ENCODE results near the gene RBFOX2.
"Not testable (repeated sequence)": the region's sequence is repeated elsewhere in the genome, so short reads cannot be mapped to it uniquely, and the experiment has no call there.

The RBFOX2 gene

DNA sequence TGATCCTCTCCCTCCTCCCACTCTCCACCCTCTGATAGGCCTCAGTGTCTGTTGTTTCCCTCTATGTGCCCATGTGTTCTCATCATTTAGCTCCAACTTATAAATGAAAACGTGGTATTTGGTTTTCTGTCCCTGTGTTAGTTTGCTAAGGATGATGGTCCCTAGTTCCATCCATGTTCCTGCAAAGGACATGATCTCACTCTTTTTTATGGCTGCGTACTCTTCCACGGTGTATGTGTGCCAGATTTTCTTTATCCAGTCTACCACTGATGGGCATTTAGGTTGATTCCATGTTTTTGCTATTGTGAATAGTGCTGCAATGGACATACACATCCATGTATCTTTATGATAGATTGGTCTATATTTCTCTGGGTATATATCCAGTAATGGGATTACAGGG is 15.9 kb upstream of the RBFOX2 start:
- not testable (repeated sequence) for DNase-seq (ENCODE audit: low read depth in 2 of 2)

DNA sequence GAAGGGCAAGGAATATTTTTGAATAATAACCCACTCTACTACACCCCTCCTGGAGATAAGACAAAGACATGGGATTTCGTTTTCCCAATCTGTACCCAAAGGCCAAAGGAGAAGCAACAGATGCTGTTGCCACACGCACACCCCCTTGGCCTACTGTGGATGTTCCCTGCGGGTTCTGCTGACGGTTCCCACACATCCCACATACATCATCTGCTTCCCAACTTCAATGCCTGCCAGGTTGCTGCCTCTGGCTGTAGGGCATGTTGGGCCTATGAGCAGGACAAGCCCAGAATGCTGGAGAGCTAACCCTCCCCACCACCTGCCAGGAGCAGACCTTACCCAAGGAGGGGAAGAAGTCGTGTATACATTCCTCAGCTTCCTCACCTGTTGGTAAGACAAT is 13.6 kb upstream of the RBFOX2 start:
- DNase-seq (ENCODE audit: low read depth in 2 of 2) = no peak

DNA sequence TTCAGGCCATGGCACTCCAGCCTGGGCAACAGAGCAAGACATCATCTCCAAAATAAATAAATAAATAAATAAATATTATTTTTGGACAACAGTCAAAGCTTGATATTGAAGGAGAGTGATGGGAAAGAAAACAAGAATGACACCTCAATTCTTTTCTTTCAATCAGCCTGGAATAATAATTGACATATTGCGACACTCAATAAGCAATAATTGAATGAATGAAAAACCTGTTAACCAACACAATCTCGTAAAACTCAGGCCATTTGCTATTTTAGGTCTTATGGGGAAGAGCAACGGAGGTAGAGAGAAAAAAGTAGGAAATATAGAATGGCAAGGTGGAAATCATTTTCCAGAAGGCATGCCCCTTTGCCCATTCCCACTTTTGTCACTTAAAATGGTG is 10.5 kb upstream of the RBFOX2 start:
- no peak for DNase-seq (ENCODE audit: low read depth in 2 of 2)

DNA sequence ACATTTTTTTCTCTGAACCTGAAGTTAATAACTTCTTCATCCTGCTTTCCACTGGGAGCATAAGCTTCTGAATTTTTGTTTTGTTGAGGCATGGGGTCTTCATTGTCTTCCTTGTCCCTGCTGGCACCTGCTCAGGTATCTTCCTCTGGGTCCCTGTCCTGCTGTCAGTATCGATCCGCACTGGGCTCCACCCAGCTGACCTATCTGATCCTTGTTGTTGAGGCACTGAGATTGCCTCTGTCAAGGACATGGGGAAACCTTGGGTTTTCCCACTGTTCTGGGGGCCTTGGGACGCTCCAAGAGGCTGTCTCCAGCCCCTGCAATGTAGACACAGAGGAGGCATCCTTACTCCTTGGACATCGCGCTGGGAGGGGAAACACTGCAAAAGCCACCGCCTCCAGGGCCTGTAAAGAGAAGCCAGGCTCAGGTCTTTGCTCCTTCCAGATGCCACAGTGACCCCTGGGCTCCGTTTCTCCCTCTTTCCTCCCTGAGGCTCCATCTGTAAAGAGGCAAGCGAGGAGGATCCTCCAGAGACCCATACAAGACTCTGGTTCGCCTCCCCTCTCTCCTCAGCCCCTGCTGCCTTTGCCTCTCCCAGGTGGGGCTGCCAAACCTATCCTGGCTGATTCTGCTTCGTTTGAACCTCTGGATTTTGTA is 8.6 kb upstream of the RBFOX2 start:
- DNase-seq (ENCODE audit: low read depth in 2 of 2) = no peak

DNA sequence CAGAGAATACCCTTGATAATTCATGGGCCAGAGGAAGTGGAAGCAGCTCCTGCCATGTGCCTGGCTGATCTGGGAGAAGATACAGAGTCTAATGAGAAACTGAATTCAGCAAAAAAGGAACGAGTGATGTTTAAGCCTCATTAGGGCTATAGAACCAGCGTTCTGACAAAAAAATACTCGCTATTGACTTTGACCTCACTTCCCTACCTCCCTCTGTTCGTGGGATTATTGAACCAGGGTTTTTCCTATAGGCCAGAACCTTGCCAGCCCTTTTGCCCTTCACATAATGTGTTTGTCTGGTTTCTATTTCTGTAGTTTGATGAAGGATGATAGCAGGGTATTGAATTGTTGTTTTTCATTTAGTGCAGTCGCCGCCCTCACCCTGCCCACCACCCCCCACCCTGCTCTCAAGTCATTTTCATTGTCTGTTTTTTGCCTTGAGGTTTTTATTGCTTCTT is 7.6 kb upstream of the RBFOX2 start:
- no peak for DNase-seq (ENCODE audit: low read depth in 2 of 2)

DNA sequence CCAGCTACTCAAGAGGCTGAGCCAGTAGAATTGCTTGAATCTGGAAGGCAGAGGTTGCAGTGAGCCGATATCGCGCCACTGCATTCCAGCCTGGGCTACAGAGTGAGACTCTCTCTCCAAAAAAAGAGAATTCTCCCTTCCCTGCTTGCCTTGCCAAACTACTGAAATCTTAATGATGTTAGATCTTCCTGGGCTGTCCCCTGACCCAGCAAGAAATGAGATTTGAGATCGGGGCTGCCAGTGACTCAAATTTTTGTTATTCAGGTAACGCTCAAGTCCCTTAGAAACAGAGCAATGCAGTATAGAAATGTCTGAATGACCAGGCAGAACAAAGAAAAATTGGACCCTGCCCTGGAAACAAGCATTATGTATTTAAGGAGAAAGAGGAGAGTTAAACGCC is 4.0 kb upstream of the RBFOX2 start:
- no peak for DNase-seq (ENCODE audit: low read depth in 2 of 2)

DNA sequence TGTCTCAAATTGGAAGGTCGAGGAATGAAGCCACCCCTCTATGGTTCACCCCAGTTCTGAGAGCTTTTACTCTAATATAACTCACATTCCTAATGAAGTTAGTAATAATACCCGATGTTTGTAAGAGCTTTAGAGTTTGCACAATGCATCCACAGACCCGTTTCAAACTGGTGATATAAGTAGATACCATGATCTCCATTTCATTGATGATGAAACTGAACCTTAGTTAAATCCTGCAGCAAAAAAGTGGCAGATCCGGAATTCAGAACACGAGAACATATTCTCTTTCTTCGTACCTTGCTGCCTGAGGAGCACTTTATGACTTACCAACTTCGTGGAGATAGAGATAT is 757 bp upstream of the RBFOX2 start:
- no peak for DNase-seq (ENCODE audit: low read depth in 2 of 2)

DNA sequence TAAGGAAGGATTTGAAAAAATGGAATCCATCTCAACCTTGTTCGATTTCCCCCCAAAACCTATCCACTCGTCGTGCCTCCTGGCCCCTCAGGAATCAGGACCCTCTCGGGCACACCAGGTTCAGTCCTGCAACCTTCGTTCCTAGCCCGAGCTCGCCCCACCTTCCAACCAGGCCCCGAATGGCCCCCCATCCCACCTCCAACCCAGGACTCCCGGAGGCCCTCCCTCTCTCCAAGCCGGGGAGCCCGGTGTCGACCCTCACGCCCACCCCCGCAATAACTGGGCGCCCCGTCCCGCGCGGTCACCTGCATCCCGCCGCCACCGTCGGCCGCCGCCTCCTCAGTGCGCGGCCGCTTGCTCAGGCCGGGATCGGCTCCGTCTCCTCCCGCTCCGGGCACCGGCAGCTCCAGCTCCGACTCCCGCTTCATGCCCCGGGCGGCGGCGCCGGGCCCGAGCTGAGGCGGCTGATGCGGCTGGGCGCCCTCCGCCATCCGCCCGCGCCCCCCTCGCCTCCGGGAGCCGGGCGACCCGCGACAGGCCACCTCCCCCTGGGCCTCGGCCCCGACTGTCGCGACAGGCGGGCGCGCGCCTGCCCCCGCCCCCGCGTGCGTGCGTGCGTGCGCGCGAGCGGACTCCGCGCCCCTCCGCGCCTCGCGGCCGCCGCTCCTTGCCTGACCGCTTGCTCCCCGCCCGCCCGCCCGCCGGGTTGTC is 534 bp downstream of the RBFOX2 start:
- no peak for DNase-seq (ENCODE audit: low read depth in 2 of 2)

DNA sequence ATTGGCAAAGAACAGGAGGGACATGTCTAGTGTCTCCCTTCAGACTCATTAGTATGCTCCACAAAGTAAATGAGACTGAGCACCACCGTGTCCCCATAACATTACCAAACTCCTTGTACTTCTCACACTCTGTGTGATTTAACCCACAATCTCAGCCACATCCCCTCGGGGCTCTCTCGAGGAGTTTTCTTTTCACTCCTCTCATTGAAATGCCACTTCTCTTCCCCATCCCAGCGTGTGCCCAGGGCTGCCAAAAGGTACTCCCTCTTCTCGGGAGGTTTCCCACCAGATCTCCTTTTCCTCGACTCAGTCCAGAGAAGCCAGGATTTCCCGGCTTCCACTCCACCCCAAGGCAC is 1.1 kb downstream of the RBFOX2 start:
- DNase-seq (ENCODE audit: low read depth in 2 of 2) = no peak

DNA sequence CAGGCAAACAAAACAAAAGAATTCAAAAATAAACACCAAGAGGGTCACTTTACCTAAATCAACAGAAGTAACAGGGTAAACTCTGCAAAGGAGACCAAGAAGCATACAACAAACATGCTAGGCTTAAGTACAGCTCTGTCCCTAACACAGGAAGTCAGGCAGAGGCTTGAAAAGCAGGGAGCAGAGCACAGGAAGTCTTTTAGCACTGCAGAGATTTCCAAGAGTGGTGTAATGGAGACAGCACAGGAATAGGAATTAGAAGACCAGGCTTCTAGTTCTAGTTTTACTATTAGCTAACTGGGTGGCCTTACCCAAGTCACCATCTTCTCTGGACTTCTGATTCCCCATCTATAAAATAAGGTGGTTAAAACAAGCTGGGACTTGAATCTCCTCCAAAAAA is 1.9 kb downstream of the RBFOX2 start:
- DNase-seq (ENCODE audit: low read depth in 2 of 2) = no peak

DNA sequence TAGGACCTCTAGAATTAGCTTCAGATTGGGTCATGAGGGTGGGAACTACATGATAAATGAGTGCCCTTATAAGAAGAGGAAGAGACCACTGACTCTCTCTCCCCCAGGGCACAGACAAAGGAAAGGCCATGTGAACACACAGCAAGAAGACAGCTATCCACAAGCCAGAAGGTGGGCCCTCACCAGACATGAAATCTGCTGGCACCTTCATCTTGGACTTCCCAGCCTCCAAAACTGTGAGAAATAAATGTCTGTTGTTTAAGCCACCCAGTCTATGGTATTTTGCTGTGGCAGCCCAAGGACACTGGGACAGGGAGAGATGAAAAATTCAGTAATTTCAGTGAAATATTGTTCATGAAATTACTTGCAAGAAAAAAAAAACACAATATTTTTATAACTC is 5.9 kb downstream of the RBFOX2 start:
- DNase-seq (ENCODE audit: low read depth in 2 of 2) = no peak

DNA sequence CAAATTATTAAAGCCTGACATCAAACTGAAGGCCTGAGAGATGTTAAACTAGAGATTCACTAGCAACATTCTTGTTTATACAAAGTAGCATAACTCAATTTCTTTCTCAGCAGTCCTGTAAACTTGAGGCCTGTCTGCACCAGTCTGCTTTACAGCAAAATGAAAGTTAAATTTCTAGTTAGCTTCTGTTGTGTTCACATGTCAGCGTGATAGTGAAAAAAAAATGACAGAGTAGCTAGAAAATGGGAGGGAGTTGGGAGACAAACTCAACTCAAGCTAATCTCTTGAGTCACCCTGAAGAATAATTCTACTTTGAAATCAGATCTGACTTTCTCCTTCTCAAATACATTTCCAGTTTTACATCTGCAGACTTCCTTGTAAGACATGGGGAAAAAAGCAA is 6.5 kb downstream of the RBFOX2 start:
- peak in 1 of 2 experiments; percentile 49 for DNase-seq (ENCODE audit: low read depth in 2 of 2)

DNA sequence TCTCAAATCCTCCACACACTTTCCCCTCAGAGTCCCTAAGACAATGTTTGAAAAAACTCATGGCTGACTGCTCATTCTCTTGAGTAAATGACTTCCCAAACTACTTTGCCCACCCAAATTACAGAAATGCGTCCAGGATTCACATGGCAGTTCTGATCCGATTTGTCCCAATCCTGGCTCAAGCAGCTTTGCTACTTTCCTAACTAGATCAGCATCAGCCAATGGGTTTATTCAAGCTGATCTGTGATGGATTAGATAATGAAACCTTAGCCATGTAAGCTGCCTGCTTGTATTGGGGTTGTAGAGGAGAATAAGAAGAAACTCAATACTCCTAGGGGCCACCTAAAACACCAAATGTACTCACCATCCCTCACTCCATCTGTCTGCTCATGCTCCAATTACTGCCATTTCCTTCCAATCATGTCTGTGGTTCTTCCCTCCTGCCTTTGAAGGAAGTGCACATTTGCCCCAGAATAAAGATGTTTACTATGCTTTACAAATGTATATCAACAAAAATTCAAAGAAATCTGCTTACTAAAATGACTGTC is 6.9 kb downstream of the RBFOX2 start:
- no peak for DNase-seq (ENCODE audit: low read depth in 2 of 2)

DNA sequence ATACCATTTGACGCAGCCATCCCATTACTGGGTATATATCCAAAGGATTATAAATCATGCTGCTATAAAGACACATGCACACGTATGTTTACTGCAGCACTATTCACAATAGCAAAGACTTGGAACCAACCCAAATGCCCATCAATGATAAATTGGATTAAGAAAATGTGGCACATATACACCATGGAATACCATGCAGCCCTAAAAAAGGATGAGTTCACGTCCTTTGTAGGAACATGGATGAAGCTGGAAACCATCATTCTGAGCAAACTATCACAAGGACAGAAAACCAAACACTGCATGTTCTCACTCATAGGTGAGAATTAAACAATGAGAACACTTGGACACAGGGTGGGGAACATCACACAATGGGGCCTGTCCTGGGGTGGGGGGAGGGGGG is 7.8 kb downstream of the RBFOX2 start:
- not testable (repeated sequence) for DNase-seq (ENCODE audit: low read depth in 2 of 2)

DNA sequence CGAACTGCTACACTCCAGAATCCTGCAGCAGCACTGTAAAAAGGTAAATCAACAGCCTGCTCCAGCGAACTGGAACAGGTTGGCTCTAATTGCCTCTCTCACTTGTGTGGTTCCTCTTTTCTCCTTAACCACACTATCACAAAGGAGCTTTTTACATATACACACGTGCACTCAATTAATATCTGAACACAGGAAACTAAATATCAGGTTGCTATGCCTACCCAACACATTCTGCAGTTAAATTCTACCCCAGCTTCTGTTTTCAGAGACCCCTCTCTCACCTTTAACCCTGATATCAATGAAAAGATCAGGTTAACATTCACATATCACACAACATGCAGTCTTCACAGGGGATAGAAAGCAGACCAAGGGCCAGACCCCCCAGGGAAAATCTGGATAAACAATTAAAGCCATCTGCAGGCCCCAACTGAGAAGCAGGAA is 11.0 kb downstream of the RBFOX2 start:
- DNase-seq (ENCODE audit: low read depth in 2 of 2) = no peak

DNA sequence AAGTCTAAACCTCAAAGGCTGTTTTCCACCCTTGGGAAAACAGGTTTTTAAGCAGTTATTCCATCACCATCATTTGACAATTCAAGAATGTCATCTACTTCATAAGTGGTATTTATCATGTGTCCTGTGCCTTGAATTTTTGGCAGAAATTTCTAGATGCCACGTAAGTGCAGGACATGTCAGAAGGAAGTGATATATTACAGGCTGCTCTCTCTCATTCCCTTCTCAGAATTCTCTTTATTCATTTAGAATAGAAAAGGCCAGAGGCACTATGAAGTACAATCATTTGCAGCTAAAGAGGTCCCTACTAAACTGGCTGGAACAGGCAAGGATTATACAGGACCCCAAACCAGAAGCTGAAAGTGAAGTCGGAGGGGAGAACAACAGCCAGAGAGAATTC is 11.9 kb downstream of the RBFOX2 start:
- DNase-seq (ENCODE audit: low read depth in 2 of 2) = no peak

DNA sequence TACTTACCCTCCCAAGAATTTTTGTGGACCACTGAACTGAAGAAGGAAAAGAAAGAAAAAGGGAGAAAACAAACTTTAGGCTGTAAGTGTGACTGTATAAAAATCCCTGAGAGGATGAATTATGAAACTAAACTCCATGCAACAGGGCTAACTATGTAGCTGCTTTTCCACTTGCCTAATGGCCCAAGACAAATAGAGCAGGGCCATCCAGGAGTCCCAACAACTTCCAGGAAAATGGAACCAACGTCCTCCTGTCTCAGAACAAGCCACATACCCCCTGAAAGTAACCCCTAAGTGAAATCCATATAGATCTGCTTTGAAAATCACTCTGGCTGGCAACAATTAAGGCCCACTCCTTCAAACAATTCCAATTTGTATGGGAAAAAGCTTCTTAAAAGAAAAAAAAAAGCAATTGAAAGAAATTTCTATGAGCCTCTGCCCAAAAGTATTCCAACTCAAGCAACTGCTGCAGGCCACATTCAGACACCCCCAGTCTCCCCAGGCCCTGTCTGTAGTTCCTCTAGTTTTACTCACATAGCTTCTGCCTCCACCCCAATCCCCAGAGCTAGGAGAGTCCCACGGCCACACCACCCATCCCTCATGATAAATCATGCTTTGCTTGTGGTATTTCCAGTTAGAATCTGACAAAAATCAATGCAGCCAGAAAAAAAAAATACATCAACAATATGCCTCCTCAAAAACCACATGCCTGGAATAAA is 12.7 kb downstream of the RBFOX2 start:
- DNase-seq (ENCODE audit: low read depth in 2 of 2) = no peak

DNA sequence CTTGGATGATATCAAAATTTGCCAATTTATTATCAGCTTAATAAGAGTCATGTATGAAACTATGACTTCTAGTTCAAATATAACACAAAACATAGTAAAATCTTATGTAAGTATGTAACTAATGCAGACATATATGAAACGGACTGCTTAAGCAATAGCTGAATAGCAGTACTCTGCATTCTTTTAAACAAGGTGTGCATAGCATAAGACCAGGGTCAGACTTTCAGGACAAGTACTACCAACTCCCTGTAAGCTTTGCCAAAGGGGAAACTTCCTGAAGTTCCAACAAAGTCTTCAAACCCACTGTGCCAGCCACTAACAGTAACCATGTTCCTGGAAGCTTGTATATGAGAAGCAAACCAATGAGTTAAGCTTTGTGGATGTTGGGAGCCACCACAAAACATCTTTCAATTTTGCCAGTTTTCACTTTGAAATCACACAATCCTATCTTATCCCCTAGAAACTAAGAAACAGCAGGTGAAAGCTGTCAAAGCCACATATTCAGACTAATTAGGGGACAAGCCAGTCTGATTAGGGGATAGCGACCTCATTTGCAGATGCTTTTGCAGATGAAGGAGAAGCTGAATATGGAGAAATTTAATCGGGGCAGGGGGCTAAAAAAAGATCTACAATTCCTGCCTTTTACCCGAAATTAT is 13.3 kb downstream of the RBFOX2 start:
- DNase-seq (ENCODE audit: low read depth in 2 of 2) = no peak

DNA sequence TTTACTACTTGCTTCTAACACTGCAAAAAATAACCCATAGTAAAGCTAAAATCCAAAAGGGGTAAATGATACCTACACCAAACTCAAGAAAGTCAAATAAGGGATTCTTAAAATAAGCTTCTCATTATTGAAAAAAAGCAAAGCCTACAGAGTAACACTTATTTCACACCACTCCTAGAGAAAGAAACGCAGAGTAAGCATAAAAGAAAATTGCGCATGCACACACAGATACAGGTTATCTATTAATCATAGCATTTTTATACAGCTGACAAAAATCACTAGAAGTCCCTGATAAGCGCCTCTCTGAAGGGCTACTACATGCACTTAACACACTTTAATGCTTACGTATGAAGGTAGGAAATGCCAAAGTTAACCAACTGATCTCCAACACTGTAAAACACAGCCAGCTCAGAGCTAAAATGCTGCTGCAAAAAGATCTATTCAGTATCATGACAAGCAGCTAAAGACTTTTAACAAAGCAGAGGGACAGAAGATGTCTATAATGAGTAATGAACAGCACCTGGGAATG is 14.0 kb downstream of the RBFOX2 start:
- DNase-seq (ENCODE audit: low read depth in 2 of 2) = no peak

DNA sequence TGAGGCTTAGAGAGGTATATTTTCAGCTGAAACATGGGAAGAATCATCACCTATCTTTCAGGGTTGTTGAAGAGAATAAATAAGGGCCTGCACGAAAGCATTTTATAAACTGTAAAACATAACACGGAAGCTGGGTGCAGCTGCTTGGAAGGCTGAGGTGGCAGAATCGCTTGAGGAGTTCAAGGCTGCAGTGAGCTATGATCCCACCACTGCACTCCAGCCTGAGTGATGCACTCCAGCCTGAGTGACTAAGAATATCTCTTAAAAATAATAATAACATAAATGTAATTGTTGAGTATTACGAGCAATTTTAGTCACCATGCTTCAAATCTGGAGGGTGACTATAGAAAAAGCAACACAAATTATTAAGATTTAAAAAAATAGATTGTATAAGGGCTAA is 16.3 kb downstream of the RBFOX2 start:
- no peak for DNase-seq (ENCODE audit: low read depth in 2 of 2)

DNA sequence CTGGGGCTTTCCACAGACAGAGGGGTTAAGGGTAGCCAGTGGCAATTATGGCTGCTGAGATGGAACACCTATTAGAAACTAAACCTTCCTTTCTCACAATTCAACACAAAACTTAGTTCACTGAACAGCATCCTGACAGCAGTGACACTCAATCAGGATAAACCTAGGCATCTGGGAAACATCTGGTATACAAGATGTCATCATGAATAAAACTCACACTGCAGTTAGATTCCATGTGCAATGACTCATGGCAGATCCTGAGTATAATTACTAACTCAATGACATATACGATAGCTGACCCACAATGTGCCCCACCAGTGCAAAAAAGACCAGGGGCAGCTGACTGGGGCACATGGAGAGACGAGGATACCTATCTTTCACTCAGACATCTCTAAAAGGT is 17.7 kb downstream of the RBFOX2 start:
- DNase-seq (ENCODE audit: low read depth in 2 of 2) = peak; percentile 78 to 79

DNA sequence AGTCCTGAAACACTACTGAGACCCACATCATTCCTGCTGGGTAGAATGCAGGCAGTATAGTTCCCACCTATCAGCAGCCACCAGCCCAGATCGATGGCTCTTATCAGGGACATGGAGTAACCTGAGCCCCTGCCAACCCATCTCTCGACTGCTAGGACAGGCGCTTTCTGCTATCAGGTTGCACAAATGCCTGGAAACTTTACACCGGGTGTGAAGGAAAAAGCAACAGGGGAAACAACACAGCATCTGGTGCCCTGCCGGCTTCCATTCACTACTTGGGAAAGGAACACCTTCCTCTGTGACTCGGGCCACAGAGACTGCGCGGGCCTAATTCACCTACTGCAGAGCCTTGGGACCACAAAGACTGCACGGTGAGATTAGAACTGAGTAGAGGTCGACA is 18.5 kb downstream of the RBFOX2 start:
- DNase-seq (ENCODE audit: low read depth in 2 of 2) = no peak

All from fibroblast of skin of left quadriceps (primary cell).